GM23338 (cell line): ENCODE measurements around the gene CSGALNACT2. TPM values are rescaled to one million over a fixed set of nuclear protein-coding genes. Genes with fewer than 3 reads are reported as not detected.

ENCODE experiments used
- ATAC-seq: fragments of 200-7000 bp; cut with Tn5 transposase; 3 replicates; pipeline ENCODE4 v1.9.1; 2020
- DNase-seq: peaks from one replicate; pipeline ENCODE4 v3.0.0-alpha.2; 2015; ENCODE audit warnings: low spot score
- H2AFZ ChIP-seq: fragments of 200-600 bp; sonication (generic); 2 replicates; pipeline ENCODE4 v1.8.0; 2016; ENCODE audit warnings: antibody characterized with exemption, mild to moderate bottlenecking, moderate library complexity
- H3F3A ChIP-seq: fragments of 200-600 bp; sonication (generic); replicated peaks from 2 replicates; pipeline ENCODE4 v1.8.0; 2017; ENCODE audit warnings: antibody characterized with exemption, mixed run types, low read depth
- H3K27ac ChIP-seq: fragments of 200-600 bp; sonication (generic); 2 replicates; pipeline ENCODE4 v1.6.1; 2016; ENCODE audit warnings: low read depth
- H3K27me3 ChIP-seq: fragments of 200-600 bp; sonication (generic); 2 replicates; pipeline ENCODE4 v1.8.0; 2016; ENCODE audit warnings: mild to moderate bottlenecking, mixed run types, moderate library complexity; ENCODE audit not compliant: insufficient read depth
- H3K36me3 ChIP-seq: fragments of 200-600 bp; sonication (generic); 2 replicates; pipeline ENCODE4 v1.8.0; 2016; ENCODE audit warnings: mild to moderate bottlenecking; ENCODE audit not compliant: insufficient read depth
- H3K4me1 ChIP-seq: fragments of 200-600 bp; sonication (generic); 2 replicates; pipeline ENCODE4 v1.8.0; 2016; ENCODE audit warnings: mild to moderate bottlenecking, moderate library complexity; ENCODE audit not compliant: insufficient read depth
- H3K4me2 ChIP-seq: fragments of 200-600 bp; sonication (generic); 2 replicates; pipeline ENCODE4 v1.7.1; 2017; ENCODE audit warnings: mixed run types
- H3K4me3 ChIP-seq: fragments of 200-600 bp; sonication (generic); 2 replicates; pipeline ENCODE4 v1.6.1; 2016; ENCODE audit warnings: mixed run types
- H3K79me2 ChIP-seq: fragments of 200-600 bp; sonication (generic); replicated peaks from 2 replicates; pipeline ENCODE4 v1.8.0; 2017; ENCODE audit warnings: mild to moderate bottlenecking; ENCODE audit not compliant: insufficient read depth
- H3K9me2 ChIP-seq: fragments of 200-600 bp; sonication (generic); 2 replicates; pipeline ENCODE4 v1.8.0; 2017; ENCODE audit not compliant: insufficient read depth
- H4K20me1 ChIP-seq: fragments of 200-600 bp; sonication (generic); replicated peaks from 2 replicates; pipeline ENCODE4 v1.8.0; 2017; ENCODE audit warnings: mild to moderate bottlenecking; ENCODE audit not compliant: insufficient read depth
- H3K27ac Mint-ChIP-seq: 2 replicates; pipeline ENCODE4 v1.8.0; 2020; ENCODE audit warnings: inconsistent platforms, mild to moderate bottlenecking, moderate library complexity, mixed read lengths
- H3K27me3 Mint-ChIP-seq: 3 replicates; pipeline ENCODE4 v1.8.0; 2022; ENCODE audit warnings: low read depth, mild to moderate bottlenecking, moderate library complexity, mixed read lengths, inconsistent platforms; ENCODE audit not compliant: insufficient read depth, poor library complexity
- H3K36me3 Mint-ChIP-seq: 3 replicates; pipeline ENCODE4 v1.8.0; 2021; ENCODE audit warnings: low read depth, mild to moderate bottlenecking, inconsistent platforms, moderate library complexity, mixed read lengths
- H3K4me1 Mint-ChIP-seq: 3 replicates; pipeline ENCODE4 v1.8.0; 2020; ENCODE audit warnings: mild to moderate bottlenecking, inconsistent platforms, mixed read lengths
- H3K4me3 Mint-ChIP-seq: 3 replicates; pipeline ENCODE4 v1.8.0; 2021; ENCODE audit warnings: moderate library complexity, mild to moderate bottlenecking, inconsistent platforms, mixed read lengths
- H3K9me3 Mint-ChIP-seq: 3 replicates; pipeline ENCODE4 v1.8.0; 2020; ENCODE audit warnings: moderate library complexity, mild to moderate bottlenecking, inconsistent platforms, mixed read lengths
- EZH2 ChIP-seq: fragments of 200-600 bp; sonication (generic); IDR thresholded peaks from one replicate; pipeline ENCODE4 v1.8.0; 2017; ENCODE audit warnings: antibody characterized with exemption, mild to moderate bottlenecking, low read depth; ENCODE audit not compliant: unreplicated experiment
- JUNB ChIP-seq: IDR thresholded peaks from one replicate; pipeline ENCODE4 v1.6.1; 2016; ENCODE audit warnings: antibody characterized with exemption; ENCODE audit not compliant: unreplicated experiment
- NANOG ChIP-seq: IDR thresholded peaks from 2 replicates; pipeline ENCODE4 v1.6.1; 2016; ENCODE audit warnings: antibody characterized with exemption, borderline replicate concordance
- POLR2AphosphoS5 ChIP-seq: IDR thresholded peaks from 2 replicates; pipeline ENCODE4 v1.6.1; 2016; ENCODE audit warnings: antibody characterized with exemption, low read depth
- STAT1 ChIP-seq: IDR thresholded peaks from one replicate; pipeline ENCODE4 v1.6.1; 2016; ENCODE audit warnings: antibody characterized with exemption; ENCODE audit not compliant: unreplicated experiment
- ZNF114 ChIP-seq: fragments of 250-450 bp; sonication (Bioruptor Pico); IDR thresholded peaks from 2 replicates; pipeline ENCODE4 v1.5.0; 2020; ENCODE audit warnings: mild to moderate bottlenecking, moderate library complexity
- ZNF331 ChIP-seq: fragments of 250-450 bp; sonication (Bioruptor Pico); IDR thresholded peaks from 2 replicates; pipeline ENCODE4 v1.5.0; 2020; ENCODE audit warnings: low read depth, mild to moderate bottlenecking, moderate library complexity
- ZNF462 ChIP-seq: fragments of 250-450 bp; sonication (Bioruptor Pico); IDR thresholded peaks from 2 replicates; pipeline ENCODE4 v1.5.0; 2020; ENCODE audit warnings: mild to moderate bottlenecking, moderate library complexity
- polyA plus RNA-seq: library from polyadenylated mRNA; unstranded; fragments of >200 nt; fragmentation: Nextera tagmentation; extraction: Ambion mirVana; gene quantifications from 2 replicates; pipeline ENCODE4 v1.2.1, GENCODE V29; 2016
- total RNA-seq: library from RNA; depleted of rRNA; stranded (reverse); fragments of >200 nt; shearing (Covaris generic); gene quantifications from 2 replicates; pipeline ENCODE4 v1.2.3, GENCODE V29; 2014
- TF ChIP-seq, protein P1 (sequence below): IDR thresholded peaks from 2 replicates; pipeline ENCODE4 v1.6.1; 2016; ENCODE audit warnings: antibody characterized with exemption
- TF ChIP-seq, protein P2 (sequence below), 2 experiments: fragments of 200-600 bp in 1 of 2; sonication (generic) in 1 of 2; conservative IDR thresholded peaks; 2 replicates each; pipeline versions ENCODE4 v1.5.1 to v1.6.1; 2016 to 2017; ENCODE audit warnings: antibody characterized with exemption in 2 of 2, low read depth in 2 of 2, mild to moderate bottlenecking in 2 of 2, moderate library complexity in 1 of 2

The CSGALNACT2 gene
- total and polyA plus RNA-seq, 2 experiments from 2014 or later = 3.0 to 4.6 TPM

- peaks cover 40% of the 10 kb centered on the region for H3K27me3 Mint-ChIP-seq
- Histone ChIP-seq H3K4me3 (peak overlapping the region; percentile 75), H3F3A (no peaks in the 10 kb centered on the region), H3K36me3 (no peaks in the 10 kb centered on the region), H3K4me2 (peak overlapping the region; percentile 87), H3K4me1 (0 out of 2 replicates have a peak, but pooled peaks cover 6% of the 10 kb centered on the region), H4K20me1 (no peaks in the 10 kb centered on the region; the same call in 1 of the 2 replicates), H2AFZ (peak overlapping the region; percentile 94), H3K79me2 (no peaks in the 10 kb centered on the region), H3K27me3 (peaks cover 44% of the 10 kb centered on the region), H3K27ac (no peak overlapping the region), H3K9me2 (no peaks in the 10 kb centered on the region)
- H3K36me3 Mint-ChIP-seq = no peaks in the 10 kb centered on the region; the same call in 2 of the 3 replicates
- ATAC-seq (peak; percentile 3; the same call in 2 of the 3 replicates), DNase-seq (no peak)
- H3K4me3 Mint-ChIP-seq = peak overlapping the region; percentile 70
- no peaks in the 10 kb centered on the region for H3K9me3 Mint-ChIP-seq
- no peak for TF ChIP-seq ZNF331 (CRISPR knock-in tag)
- no peak for TF ChIP-seq STAT1
- TF ChIP-seq JUNB = no peak
- TF ChIP-seq EZH2 = peak; percentile 33
- TF ChIP-seq, protein P1, sequence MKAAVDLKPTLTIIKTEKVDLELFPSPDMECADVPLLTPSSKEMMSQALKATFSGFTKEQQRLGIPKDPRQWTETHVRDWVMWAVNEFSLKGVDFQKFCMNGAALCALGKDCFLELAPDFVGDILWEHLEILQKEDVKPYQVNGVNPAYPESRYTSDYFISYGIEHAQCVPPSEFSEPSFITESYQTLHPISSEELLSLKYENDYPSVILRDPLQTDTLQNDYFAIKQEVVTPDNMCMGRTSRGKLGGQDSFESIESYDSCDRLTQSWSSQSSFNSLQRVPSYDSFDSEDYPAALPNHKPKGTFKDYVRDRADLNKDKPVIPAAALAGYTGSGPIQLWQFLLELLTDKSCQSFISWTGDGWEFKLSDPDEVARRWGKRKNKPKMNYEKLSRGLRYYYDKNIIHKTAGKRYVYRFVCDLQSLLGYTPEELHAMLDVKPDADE = no peak
- no peak overlapping the region for H3K27ac Mint-ChIP-seq
- H3K4me1 Mint-ChIP-seq = peaks cover 10% of the 10 kb centered on the region
These were observed 90.5 kb downstream of the CSGALNACT2 start for GRCh38 chr10:43228783-43229207.

DNA sequence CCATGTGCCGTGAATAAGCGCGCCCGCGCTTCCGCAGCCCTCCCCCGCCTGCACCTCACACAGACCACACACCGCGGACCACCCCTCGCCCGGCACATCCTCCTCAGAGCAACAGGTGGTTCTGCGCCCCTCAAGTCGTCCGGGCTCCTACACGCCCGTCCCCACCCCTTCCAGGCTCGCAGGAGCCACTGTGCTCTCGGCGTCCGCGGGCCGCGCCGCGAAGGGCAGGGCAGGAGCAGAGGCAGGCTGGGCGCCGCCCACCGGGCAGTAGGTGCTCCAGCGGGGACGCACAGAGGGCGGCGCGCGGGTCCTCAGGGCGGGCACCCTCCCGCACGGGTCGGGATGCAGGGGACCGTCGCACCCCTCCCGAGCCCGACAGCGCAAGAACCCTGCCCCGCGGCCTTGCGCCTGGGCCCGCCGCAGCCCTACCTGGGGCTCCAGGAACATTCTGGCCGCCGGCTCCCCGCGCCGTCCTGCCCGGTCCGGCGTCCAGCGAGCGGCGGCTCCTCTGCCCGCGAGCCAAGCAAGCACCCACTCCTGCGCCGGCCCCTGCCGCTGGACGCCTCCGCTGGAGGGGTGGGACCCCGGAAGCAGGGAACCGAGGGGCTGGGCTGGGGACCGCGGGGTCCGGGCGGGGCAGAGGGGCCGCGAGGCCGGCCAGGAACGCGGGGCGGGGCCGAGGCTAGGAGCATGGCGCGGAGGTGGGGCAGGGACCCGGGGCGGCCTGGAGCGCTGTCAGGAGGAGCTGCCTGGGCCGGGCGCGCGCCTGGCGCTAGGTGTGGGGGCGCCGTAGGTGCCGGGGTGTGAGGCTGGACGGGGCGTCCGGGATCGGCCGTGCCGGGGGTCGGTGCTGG lies 91.2 kb downstream of the CSGALNACT2 start:
- Histone ChIP-seq H3K4me2 (peak overlapping the region; percentile 87), H2AFZ (peak overlapping the region; percentile 94), H4K20me1 (no peaks in the 10 kb centered on the region; the same call in 1 of the 2 replicates), H3K9me2 (no peaks in the 10 kb centered on the region), H3K27me3 (peaks cover 44% of the 10 kb centered on the region), H3K4me1 (0 out of 2 replicates have a peak, but pooled peaks cover 6% of the 10 kb centered on the region), H3K36me3 (no peaks in the 10 kb centered on the region), H3K79me2 (no peaks in the 10 kb centered on the region), H3K4me3 (peak overlapping the region; percentile 75), H3K27ac (no peak overlapping the region), H3F3A (no peaks in the 10 kb centered on the region)
- peaks cover 40% of the 10 kb centered on the region for H3K27me3 Mint-ChIP-seq
- no peaks in the 10 kb centered on the region; the same call in 2 of the 3 replicates for H3K36me3 Mint-ChIP-seq
- ATAC-seq (peak; percentile 80), DNase-seq (peak; percentile 78)
- no peaks in the 10 kb centered on the region for H3K9me3 Mint-ChIP-seq
- TF ChIP-seq JUNB (no peak), NANOG (no peak), ZNF462 (CRISPR knock-in tag) (no peak), EZH2 (peak; percentile 21), POLR2AphosphoS5 (no peak), ZNF114 (CRISPR knock-in tag) (no peak)
- TF ChIP-seq, protein P2, sequence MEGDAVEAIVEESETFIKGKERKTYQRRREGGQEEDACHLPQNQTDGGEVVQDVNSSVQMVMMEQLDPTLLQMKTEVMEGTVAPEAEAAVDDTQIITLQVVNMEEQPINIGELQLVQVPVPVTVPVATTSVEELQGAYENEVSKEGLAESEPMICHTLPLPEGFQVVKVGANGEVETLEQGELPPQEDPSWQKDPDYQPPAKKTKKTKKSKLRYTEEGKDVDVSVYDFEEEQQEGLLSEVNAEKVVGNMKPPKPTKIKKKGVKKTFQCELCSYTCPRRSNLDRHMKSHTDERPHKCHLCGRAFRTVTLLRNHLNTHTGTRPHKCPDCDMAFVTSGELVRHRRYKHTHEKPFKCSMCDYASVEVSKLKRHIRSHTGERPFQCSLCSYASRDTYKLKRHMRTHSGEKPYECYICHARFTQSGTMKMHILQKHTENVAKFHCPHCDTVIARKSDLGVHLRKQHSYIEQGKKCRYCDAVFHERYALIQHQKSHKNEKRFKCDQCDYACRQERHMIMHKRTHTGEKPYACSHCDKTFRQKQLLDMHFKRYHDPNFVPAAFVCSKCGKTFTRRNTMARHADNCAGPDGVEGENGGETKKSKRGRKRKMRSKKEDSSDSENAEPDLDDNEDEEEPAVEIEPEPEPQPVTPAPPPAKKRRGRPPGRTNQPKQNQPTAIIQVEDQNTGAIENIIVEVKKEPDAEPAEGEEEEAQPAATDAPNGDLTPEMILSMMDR (conservative IDR thresholded peaks at IDR 0.05; ENCODE audit: low read depth in 2 of 2) = no peak
- H3K4me3 Mint-ChIP-seq = peak overlapping the region; percentile 70
- no peak overlapping the region for H3K27ac Mint-ChIP-seq
- peaks cover 10% of the 10 kb centered on the region for H3K4me1 Mint-ChIP-seq
